ENCODE measurements around the gene DEXI.
"Not testable (repeated sequence)": the region's sequence is repeated elsewhere in the genome, so short reads cannot be mapped to it uniquely, and the experiment has no call there.

The DEXI gene

DNA sequence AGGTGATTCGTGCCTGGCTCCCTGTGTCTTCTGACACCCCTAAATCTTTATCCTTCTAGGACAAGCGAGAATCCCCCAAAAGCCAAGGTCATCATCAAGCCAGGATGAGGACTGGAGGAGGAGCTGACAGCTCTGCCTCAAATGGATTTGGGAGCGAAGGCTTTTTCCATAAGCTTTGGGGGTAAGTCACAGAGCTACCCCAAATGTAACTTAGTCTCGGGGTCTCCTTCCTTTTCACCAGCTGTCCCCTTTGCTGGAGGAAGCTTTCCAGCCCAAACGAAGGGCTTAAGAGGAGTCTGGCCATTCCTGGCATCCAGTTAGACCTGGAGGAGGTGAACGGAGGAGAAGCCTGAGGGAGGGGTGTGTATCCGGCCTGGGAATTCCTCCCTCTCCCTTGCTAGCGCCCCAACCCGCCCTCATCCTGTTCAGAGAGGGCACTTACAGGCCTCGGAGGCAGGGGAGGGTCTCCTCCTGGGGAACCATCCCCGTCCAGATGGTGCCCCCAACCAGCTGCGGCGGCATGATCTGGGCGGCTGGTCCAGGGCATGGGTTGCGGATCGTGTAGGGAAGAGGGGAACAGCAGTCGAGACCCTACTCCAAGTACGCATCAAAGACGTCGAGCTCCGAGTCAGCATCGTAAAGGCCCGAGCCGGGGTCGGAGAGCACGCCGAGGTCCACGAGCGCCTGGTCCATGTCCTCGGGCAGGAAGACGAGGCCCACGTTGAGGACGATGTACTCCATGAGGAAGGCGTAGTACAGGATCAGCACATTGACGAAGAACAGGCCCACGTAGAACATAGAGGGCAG lies 938 bp downstream of the DEXI start:
- DNase-seq (ENCODE audit: low read depth) = no peak

DNA sequence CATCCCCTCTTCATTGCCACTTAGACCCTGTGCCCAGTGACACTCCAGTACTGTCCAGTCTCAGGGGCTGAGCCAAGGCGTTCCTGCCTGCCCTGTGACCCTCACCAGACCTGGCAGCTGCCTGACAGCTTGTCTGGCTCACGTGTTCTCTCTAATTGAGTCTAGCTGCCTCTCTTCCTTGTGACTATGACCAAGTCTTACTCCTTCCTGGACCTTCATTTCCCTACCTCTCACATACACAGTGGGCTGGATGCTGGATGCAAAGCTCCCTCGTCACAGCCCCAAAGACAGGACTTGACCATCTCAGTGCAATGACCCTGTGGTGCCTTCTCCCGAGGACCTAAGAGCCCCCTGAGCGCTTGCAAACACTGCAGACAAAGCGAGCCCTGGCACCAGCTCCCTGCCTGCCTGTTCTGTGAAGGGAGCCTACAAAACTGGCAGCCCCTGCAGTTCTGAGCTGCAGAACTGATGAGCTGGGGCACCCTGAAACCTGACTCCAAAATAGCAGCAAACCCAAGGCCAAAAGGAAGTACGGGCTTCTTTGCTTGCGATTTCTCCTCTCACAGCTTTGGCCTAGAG lies 1.7 kb downstream of the DEXI start:
- no peak for DNase-seq (ENCODE audit: low read depth)

DNA sequence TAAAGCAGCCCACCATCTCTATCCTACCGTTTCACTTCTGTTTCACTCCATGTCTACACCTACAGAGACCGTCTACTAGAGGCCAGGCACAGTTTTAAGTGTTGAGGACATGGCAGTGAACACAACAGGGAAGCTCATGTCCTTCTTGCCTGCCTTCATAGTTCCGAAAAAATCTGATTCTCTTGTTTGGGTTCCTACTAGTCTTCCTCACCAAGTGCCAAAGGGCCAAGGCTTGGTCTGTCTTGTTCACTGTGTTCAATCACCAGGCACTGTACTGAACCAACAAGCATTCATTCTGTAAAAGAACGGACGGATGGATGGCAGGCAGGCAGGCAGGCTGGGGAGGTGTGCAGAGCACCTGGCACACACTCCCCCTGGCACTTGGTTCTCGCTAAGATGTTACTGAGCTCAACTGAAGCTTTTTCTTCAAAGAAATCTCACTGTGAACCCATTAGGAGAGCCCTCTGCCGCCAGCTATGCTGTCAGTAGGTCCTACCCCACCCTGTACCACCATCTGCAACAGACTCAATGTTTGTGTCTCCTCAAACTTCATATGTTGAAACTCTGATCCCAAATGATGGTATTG lies 2.5 kb downstream of the DEXI start:
- DNase-seq (ENCODE audit: low read depth) = no peak

DNA sequence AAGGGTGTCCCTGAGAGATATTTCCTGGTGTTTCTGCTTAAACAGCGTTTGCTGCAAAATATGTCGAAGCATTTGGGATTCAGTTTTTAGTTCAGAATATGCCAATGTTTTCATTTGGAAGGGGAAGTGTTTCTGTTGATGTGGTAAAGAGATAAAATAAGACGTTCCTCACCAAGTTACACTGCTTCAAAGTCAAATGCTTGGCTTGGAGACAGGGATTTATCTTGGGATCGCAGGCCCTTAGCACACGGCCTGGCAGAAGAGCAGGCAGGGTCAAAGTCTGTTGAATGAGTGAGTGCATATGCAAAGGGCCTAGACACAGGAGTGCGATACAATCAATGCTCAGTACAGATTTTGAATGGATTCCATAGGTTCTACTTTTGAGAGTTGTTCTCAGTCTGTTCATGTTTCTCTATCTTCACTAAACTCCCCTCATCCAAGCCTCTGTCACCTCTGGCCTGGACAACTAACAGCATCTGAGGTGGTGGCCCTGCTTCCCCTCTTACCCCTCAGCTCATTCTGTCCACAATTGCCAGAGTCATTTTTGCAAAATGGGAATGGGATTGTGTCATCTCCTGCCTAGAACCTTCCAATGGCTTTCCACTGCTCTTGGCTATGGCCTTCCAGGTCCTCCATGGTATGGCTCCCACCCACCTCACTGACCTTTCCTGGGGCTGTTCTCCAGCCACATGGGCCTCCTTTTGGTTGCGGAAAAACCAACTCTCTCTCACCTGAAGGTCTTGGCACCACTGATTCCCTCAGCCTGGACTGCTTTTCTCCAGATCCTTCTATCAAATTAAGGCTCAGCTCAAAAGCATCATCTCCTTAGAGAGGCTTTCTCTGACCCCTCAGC lies 3.2 kb downstream of the DEXI start:
- no peak for DNase-seq (ENCODE audit: low read depth)

DNA sequence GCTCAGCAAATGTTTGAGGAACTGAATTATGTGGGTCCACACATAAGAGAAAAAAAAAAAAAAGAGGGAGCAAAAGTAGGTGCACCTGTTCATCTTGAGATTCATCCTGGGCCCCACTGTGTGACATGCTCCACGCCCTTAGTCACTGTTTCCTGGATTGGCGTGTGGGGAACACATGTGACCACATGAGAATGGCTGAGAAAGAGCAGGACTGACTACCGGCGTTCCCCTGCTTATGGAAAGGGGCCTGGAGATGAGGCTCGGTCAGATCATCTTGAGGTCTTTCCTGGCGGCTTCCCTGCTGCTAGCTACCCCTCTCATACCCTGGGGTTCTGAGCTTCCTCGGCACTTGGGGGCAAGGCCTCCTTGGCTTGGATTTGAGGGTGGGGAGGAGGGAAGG lies 3.9 kb downstream of the DEXI start:
- no peak for DNase-seq (ENCODE audit: low read depth)

DNA sequence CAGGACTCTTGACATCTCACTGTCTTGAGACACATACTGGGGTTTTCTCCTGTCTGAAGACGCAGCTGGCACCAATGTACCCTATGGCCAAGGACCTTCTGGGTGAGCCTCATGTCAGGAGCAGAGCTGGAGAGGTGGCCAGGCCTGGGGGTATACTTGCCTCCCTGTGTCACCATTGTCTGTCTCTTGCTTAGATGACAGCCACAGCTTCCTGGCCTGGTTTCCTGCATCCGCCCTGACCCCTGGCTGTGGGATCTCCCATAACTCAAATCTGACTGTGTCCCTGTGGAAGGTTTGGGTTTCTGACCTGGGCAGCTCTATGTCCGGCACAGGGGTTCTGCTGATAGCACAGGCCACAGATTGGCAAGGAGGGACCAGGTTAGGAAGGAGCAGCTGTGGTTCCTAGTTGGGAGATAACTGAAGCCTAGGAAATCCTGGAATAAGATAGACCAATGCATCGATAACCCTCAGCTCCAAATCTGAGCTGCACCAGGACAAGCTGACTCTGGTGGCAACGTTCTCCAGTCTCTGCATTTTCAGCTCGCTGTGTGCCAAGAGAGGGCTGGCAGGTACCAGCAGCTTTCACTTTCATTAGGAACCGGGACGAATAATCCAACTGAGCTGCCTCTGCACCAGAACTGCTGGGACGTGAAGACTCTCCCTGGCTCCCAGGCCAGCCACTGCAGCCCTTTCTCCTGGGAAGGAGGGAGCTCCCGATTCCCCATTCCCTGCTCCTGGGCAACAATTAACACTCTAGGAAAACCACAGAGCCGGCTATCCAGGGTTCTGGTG lies 5.0 kb downstream of the DEXI start:
- DNase-seq (ENCODE audit: low read depth) = no peak

DNA sequence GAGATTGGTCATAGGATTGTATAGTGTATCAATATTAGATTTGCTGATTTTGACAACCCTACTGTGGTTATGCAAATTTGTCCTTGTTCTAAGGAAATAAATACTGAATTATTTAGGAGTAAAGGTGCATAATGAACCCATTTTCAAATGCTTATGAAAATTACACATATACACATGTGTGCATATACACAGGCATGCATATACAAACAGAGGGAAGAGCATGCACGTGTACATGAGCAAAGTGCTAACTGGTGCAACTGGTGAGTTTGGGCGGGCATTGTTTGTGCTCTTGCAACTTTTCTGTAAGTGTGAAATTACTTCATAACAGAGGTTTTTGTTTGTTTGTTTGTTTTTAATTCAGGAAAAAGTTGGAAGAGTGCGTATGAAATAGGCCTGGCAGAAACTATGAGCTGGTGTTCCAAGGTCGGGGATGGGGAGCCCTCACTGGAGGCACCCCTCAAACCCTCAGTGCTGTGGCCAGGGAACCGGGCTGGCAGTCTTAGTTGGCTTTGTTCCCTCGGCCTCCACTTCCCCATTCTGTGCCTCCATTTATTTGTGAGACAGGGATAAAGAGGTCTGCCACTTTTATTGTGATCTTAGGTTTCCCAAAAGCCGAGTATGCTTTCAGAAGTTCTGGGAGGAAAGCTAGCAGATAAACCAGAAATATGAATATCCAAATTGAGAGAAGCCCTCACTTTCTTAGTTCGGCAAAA lies 5.8 kb downstream of the DEXI start:
- no peak for DNase-seq (ENCODE audit: low read depth)

DNA sequence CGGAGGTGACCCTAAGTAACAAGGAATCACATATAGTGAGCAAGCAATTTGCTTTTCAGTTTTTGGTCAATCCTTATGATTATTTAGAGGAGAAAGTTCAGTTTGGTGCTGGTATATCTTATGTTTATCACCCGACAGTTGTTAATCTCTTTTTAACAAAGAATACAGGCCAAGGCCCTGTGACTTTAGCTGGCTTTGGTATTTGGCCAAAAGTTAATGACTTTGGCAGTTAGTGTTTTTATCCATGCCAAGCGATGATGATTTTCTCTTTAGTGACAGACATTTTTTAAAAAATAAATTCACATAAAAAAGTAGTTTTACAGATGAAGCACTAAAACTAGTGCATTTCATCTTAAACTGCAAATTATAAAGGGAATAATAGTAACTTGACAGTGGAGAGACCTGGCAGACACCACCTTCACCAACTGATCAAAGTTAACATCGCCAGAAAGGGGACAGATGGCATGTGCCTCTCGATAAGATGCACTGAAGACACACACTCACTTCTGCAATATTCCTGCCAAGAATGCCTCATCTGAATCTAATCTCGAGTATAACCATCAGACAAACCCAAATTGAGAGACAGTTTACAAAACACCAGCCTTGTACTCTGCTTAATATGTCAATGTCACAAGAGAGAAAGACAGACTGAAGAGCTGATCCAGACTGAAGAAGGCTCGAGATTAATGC lies 6.9 kb downstream of the DEXI start:
- no peak for DNase-seq (ENCODE audit: low read depth)

DNA sequence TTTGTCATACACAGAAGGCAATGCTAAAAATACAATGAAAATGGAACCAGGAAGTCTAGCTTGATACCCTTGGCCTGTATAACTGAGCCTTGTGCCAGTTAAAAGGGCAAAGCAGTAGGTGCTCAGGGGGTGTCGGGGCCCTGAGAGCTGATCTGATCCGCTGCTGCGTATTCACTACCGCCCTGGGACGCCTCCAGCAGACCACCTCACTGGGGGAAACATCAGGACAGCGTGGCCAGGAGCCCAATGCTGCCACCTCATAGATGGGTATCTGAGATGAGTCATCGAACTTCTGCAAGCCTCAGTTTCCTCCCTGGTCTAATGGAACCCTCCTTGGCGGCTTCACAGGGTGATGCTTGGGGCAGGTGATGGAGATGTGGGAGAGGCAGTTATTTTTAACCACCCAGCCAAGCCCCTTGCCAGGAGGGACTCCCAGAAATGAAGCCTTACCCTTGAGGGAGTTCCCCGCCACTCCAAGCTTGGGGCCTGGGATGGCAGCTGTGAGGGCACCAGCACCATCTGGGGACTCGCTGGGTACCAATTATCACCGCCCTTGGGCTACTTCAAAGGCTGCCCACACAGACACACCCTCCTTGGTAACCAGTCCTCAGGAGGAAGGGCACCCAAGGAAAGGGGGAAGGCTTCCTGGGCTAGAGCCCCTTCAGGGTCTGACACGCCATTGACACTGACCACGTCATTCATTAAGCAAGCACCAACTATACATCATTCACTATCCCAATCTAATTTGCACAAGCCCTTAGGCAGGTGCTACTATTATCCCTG lies 7.8 kb downstream of the DEXI start:
- DNase-seq (ENCODE audit: low read depth) = no peak

DNA sequence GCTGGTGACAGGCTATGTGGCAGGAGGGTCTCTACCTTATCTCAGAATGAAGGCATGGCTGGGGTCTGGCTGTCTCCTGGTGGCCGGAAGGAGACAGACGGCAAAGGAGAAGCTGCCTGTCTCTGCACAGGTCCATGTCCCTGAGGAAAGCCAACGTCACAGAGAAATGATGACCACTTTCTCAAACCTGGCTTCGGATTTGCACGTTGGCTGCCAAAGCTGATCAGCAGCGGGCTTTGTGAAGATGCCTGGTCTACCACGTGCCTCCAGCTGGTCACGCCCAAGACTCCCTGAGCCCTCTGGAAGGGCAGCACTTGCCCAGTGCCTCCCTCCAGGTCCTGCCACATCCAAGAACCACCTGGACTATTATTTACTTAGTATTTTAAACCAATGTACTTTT lies 8.4 kb downstream of the DEXI start:
- no peak for DNase-seq (ENCODE audit: low read depth)

DNA sequence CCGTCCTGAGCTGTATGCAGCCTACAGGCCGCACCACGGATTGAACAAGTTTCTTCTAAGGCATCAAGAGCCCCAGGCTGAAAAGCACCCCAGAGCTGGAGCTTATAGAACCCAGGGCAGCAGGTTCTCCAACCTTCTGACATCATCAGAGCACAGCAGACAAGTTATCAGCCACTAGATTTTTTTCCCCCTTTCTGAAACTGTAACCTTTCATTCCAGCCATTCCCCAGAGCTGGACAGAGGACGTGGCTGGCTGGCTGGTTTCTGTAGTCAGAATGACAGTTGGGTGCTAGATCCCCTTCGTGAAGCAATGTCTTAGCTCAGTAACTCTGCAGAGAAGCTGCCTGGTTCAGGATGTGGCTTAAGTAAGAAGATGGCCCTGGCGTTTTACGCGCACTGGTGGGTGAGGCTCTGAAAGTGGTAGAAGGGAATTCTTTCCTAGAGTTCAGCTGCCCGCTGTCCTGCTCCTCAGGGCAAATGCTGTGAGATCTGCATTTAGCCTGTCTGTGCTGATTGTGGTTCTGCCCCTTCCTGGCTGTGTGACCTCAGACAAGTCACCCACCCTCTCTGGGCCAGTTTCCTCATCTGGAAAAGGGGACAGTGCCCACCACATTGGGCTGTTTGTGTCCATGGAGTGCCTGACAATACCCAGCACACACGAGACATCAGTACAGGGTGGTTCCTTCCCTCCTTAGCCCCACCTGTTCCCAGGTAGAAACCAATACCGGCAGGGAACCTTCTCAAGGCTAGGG lies 9.1 kb downstream of the DEXI start:
- no peak for DNase-seq (ENCODE audit: low read depth)

DNA sequence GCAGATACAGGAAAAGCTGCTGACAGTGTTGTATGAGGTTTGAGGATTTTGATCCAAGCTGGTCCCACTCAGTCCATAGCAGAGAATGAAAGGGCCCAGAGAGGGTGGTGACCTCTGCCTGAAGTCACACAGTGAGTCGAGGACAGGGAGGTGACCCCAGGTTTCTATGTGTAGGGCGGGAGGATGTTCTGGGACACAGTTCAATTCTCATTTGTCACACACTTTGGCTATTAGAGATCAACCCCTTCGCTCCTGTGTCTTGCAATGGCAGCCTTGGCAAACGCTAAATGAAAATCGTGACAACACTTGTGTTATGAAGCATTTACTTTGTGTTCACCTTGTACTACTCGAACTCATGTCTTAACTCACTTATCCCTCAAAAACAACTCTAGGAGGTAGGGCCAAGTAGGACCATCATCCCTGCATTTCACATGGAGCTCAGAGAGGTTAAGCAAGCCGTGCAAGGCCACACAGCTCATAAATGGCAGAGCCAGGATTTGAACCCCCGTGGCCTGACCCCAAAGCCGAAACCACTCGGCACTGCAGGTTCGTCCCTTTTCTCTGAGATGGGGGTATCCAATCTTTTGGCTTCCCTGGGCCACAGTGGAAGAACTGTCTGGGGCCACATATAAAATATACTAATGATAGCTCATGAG lies 10.2 kb downstream of the DEXI start:
- no peak for DNase-seq (ENCODE audit: low read depth)

DNA sequence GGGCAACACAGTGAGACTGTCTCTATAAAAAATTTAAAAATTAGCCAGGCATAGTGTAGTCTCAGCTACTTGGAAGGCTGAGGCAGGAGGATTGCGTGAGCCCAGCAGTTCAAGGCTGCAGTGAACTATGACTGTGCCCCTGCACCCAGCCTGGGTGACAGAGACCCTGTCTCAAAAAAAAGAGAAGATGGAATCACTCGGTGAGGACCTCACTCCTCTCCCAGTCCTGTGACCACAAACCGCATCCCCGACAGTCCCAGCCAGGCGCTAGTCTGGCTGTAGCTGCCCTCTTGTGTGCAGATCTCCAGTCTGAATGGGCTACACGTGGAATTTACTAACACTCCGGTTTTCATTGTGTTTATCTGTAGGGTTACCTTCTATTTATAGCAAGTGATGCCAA lies 11.1 kb downstream of the DEXI start:
- DNase-seq (ENCODE audit: low read depth) = no peak

DNA sequence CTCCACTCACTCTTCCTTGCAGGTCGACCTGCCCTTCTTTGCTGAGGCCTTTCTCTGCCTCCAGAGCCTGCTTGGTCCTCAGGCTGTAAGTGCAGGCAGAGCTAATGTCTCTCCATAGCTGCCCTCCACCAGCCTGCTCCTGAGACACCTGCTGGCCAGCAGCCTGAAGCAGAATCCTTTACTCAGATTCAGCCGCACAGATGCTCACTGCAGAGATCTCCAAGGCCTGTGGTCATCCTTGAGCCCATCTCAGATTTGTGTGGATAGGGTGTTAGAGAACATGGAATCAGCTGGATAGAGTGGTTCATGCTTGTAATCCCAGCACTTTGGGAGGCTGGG lies 11.5 kb downstream of the DEXI start:
- no peak for DNase-seq (ENCODE audit: low read depth)

DNA sequence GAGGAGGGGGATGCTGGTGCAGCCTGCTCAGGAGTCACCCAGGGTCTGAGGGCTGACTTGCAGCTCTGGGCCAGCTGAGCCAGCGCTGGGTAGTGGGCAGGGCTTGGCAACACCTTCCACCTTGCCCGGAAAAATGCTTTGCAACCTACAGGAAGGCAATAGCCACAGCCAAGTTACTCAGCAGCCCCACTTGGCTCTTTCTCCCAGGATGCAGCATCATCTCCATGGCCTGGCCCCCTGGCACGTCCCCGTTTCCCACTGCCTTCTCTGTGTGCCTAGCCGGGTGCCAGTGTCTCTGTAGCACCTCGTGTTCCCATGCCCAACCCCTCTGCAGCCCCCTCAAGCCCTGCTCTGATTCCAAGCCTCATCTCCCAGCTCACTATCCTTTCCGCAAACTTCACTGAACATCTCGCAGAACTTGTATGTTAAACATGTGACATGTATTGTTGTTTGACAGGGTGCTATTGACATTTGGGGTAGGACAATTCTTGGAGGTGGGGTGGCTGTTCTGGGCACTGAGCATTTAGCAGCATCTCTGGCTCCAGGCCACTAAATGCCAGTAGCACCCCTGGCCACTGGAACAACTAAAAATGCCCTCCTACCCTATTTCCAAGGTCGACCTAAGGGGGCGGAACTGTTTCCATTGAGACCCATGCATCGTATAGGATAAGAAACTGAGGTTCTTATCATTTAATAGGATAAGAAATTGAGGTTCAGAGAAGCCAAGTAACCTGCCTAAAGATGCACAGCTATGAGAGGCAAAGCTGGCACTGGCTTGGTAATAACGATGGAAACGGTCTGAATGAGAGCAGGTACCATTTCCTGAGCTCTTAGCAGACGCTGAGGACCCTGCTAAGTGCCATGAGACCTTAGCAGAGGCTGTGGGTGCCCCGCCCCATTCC lies 12.2 kb downstream of the DEXI start:
- no peak for DNase-seq (ENCODE audit: low read depth)

DNA sequence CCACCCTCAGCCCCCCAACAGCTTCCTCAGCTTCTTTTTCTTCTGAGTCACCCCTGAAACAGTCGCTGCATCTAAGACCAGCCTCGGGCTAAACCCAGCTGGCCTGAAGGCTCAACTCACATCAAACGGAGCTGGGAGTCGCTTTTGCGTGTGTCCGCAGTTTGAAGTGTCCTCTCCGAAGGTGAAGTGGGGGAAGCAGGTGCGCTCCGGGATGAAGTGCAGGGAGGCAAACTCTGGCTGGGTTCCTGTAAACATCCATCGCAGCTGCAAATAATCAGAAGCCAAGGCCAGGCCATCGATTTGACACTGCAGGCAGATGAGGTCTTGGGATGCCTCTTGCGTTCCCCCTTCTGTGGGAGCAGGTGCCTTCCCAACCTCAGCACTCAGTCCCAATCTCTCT lies 13.2 kb downstream of the DEXI start:
- not testable (repeated sequence) for DNase-seq (ENCODE audit: low read depth)

DNA sequence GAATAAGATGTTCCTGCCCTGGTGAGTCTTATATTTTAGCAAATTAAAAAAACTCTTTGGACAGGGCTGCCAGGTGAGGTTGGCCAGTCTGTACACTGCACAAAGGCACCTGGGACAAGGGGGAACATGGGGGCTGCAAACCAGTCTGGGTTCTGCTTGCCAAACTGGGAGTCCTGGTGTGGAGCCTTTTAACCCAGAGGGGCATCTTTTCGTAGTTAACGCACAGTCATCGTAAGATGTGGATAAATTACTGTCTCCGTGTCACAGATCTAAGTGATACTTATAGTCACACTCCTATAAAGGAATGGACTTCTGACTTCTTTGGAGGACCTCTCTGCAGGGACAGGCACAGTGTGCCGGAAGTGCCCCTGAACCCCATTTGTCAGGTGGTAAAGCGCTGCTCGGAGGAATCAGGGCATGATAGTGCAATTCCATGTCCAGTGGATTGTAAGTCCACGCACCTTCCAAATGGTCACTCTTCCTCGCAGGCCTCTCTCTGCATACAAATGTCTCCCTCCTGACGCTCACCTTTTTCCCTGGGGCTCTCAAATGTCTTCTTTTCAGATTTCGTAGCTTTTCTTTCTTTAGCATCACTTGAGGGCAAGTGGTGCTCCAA lies 14.7 kb downstream of the DEXI start:
- DNase-seq (ENCODE audit: low read depth) = no peak
